ENCODE results near the gene HDAC7. TPM values are rescaled to one million over a fixed set of nuclear protein-coding genes. Genes with fewer than 3 reads are reported as not detected.
A peak's percentile ranks its signal among the peaks of the same experiment; 100 is the strongest.

HDAC7 gene
- total RNA-seq = 105 TPM
- long read RNA-seq, partial matches to known transcripts = 142 of 201 reads
- long read RNA-seq, other reads (novel, unspliced or antisense) = 59 of 201 reads

DNA sequence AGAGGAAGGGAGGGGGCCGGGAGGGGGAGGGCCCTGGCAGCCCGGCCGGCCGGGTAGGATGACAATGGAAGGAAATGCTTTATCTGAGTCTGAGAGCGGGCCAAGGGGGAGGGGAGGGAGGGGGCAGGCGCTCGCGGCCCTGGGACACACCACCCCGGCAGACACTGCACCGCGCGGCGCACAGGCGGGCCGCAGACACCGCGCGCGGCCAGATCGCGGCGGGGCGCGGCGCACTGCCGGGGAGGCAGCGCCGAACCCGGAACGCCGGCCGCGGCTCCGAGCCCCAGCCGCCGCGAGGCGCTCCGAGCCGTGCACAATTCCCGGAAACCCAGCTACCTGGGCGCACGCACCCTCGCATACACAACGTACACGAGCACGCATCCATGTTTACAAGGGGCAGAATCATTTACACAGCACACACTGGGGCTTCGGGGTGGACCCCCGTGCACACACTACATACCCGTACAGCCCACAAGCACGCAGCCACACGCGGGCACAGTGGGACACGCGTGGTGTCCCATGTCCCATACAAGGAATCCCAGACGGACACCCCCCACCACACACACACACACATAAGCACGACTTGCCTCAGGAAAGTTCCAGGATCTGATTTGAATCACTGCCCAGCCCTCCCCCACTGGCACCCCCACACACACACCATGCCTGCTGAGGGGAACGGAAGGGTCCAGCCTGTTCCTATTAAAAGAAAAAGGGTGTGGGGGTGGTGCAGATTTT, at the start of gene HDAC7:
Gene HDAC7 (minus strand): TSS at position 8 of the 735 bp plus-strand sequence. CDS start 118 bp downstream, outside the sequence.
- no peak for DNase-seq (ENCODE audit: low spot score)

GRCh38 chr12:47868552-47869031, 48.9 kb upstream of the HDAC7 start:
- DNase-seq (ENCODE audit: low spot score) = peak; percentile 73

DNA sequence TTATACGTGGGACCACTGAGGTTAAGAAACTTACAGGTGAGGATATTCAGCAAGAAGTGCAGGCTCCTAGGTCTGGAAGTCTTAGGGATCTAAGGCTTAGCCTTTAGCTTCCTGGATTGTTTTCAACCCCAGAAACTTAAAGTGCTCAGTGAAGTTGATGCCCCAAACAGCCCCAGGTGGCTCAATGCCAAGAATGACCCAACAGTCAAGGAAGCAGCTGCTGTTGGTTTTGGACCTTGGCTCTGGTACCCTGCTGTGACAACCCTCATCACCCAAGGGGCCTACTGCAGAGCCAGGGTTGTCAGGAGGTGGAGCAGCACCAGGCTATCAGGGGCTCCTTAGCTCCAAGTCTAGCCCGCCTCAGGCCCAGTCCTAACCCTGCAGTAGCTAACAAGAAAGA, 48.3 kb upstream of the HDAC7 start:
- DNase-seq (ENCODE audit: low spot score) = peak; percentile 49

DNA sequence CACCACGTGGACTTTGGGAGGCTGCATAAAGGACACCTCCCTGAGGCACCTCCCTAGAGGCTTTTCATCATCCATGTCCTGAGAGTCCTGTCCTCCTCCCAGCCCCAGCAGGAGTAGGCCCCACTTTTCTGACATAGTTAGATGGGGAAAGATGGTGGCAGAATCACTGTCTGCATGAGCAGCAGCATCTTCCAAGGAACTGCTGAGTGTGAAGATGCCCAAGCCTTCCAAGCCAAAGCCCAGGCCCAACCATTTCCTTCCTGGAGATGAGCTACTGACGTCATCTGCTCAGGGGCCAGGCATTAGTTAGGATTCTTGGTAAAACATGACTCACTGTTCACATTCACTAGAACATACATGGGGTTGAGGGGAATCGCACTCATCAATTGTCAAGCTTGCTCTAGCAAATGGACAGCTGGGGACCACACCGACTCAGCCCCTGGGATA, 47.8 kb upstream of the HDAC7 start:
- DNase-seq (ENCODE audit: low spot score) = peak; percentile 35

GRCh38 chr12:47864646-47865235, 45.0 kb upstream of the HDAC7 start:
- DNase-seq (ENCODE audit: low spot score) = peak; percentile 78

DNA sequence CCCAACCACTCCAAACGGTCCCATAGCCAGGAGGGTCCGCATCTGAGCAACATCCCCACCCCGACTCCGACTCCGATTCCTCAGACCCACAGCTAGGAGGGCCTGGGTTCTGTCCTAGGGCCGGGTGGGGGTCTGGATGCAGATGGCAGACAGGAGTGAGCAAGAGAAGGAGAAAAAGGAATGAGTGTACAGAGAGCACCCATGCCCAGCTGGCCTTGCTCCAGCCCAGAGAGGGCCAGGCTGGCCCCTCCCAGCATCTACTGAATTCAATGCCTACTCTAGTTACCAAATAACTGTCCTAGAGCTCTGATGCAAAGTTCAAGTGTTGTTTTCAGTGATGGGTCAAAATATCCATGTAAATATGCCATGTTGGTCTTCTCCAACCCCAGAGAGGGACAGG, 44.3 kb upstream of the HDAC7 start:
- peak; percentile 71 for DNase-seq (ENCODE audit: low spot score)

- peak; percentile 73 for DNase-seq (ENCODE audit: low spot score)
These were observed 43.8 kb upstream of the HDAC7 start for GRCh38 chr12:47863467-47863866.

- peak; percentile 80 for DNase-seq (ENCODE audit: low spot score)
These were observed 43.2 kb upstream of the HDAC7 start for GRCh38 chr12:47862881-47863280.

DNA sequence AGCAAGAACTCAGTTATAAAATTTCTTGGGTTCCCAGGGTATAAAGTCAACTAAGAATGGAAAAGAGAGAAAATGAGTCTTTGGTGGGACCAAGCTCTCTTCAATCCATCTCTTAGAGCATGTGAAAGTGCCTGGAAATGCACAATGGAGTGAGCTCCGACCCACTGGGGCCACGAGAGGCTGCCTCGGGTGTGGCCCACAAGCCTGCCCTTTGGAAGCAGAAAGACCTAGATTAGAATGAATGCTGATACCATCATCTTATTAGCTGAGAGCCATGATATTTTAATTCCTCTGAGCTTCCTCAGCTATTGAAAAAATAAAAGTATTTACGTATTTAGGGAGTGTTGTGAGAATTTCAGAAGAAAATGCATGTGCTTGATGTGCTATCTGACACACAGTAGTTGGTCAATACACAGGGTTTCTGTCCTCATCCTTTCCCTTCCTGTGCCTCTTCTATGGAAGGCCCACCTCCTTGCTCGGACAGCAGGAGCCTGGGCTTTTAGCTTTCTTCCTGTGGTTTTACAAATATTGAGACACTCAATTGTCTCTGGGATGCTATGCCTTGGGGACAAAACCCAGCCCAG, 42.6 kb upstream of the HDAC7 start:
- DNase-seq (ENCODE audit: low spot score) = peak; percentile 59

DNA sequence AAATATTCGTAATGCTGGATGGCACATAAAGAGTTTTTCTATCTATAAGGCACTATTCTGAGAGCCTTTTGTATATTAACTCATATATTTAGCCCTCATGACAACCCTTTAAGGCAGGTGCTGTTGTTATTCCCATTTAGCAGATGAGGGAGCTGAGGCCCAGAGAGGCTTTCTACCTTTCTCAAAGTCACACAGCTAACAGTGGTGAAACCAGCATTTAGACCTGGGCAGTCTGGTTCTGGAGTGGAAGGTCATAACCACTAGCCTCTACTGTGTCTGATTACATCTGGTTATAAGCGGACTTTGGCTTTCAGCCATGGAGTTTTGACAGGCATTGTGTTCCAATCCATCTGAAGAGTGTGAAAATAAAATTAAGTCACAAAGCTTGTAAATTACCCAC, 41.2 kb upstream of the HDAC7 start:
- DNase-seq (ENCODE audit: low spot score) = no peak

DNA sequence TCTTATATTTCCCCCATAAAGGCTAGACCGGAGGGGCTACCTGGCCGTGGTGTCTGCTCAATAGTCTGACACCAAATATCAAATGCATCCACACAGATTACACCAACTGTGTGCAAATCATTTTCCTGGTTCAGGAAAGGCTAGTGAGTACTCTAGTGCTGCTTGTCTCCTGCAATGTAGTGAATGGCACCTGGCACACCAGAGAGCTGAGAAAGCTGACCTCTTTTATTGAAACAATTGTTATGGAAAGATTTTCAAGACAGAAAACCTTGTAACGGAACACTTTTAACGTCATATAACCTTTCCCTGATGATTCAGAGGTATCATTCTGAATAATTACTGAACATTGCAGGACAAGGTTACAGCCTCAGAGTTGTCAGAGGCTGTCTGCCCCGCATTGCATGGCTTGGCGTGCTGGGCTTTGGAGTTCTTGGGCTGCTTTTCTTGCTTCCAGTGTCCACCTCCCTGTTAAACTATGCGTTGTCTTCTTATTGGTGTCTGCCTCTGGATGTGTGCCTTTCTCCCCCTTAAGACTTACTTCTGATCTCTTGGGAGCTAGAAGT, 40.7 kb upstream of the HDAC7 start:
- DNase-seq (ENCODE audit: low spot score) = no peak

GRCh38 chr12:47858511-47859266, 39.0 kb upstream of the HDAC7 start:
- DNase-seq (ENCODE audit: low spot score) = peak; percentile 74

GRCh38 chr12:47856721-47857575, 37.2 kb upstream of the HDAC7 start:
- DNase-seq (ENCODE audit: low spot score) = peak; percentile 81

- DNase-seq (ENCODE audit: low spot score) = no peak
These were observed 36.4 kb upstream of the HDAC7 start for GRCh38 chr12:47856094-47856493.

DNA sequence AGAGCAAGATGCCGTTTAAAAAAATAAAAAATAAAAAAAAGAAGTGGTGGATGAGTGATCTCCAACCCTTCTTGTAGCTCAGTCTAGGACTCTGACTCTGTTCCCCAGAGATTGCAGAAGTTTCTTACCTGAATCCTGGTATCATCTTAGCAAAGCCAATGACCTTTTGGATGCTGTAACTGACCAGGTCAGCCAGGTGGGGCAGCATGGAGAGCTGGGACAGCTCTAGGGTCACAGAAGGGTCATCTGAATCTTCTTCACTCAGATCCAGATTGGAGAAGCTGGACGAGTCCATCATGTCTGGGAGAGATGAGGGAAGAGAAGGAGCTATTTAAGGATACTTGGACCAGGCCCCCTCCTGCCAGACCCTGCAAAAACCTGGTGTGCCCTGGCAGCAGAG, 35.8 kb upstream of the HDAC7 start:
- DNase-seq (ENCODE audit: low spot score) = peak; percentile 41

DNA sequence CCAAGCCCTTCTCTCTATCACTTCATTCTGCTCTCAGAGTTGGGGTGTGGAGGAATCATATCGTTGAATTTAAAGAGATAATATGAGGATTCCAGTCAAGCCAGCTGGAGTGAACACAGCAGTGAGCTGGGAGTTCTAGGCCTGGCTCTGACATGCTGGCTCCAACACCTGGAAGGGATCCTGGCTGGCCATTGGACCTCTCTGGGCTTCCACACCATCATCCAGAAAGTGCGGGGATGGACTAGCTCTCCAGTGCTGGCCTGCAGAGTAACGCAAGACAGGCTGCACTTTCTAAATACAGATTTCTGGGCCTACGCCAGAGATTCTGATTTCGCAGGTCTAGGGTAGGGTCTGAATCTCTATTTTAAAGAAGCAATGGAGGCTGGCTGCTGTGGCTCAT, 34.8 kb upstream of the HDAC7 start:
- peak; percentile 57 for DNase-seq (ENCODE audit: low spot score)

DNA sequence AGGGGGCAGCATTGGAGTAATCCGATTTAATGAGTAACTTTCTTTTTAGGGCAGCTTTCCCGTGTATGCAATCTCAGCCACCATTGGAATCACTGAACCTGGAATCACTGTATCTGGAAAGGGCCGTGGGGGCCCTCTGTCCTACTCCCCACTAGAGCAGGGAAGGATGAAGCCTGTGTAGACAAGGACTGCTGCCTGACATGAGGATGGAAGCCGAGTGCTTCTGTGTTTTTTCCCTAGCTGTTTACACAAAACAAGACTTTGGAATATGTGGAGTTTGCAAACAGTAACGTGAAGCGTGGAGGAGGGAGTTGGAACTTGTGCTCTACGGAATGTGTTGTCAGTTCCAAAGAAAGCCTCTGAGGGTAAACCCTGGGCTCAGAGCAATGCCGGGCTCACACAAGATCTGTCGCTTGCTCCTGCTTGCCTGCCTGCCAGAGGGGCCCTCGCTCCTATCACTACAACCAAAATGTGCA, 32.4 kb upstream of the HDAC7 start:
- peak; percentile 30 for DNase-seq (ENCODE audit: low spot score)

DNA sequence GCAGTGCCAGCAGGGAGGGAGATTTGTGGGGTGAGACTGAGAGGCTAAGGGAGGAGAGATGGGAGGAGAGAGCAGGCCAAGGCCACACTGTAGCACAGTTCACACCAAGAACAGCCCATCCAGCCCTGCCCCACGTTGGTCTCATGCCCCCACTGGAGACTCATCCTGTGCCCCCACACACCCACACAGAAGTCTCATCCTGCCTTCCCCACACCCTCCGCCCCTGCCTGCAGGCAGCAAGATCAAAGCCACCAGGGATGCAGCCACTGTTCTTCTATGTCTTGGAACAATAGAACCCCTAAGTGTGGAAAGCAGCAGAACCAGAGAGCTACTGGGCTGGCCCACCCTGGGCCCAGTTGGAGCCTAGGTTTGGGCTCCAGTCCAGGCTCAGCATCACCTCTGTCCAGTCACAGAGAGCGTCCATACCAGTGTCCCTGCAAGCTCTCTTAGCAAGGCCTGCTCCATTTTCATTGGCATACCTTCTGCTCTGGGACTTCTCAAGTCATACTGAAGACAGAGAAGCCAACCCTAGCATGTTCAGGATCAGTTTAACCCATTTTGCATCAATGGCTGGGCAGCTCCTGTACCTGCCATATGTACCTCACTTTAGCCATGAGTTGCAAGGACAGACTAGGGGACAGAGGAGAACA, 31.7 kb upstream of the HDAC7 start:
- peak; percentile 71 for DNase-seq (ENCODE audit: low spot score)

Measured in mesenteric fat pad (tissue), 1 donor.